Measurements from ENCODE around the gene CERT1.

- no peak for TF ChIP-seq CTCF (IDR thresholded peaks at IDR 0.05; ENCODE audit: low read length)
- TF ChIP-seq EZH2 (IDR thresholded peaks at IDR 0.05; ENCODE audit: borderline replicate concordance, low read length): no peak
Measured at GRCh38 chr5:75509546-75509945, 1.9 kb downstream of the CERT1 start.

Measured in OCI-LY1 (cell line).